ELF-1 (cell line): ENCODE measurements around the gene OTOP3.

Experiments
- DNase-seq: peaks from one replicate; pipeline ENCODE4 v3.0.0-alpha.2; 2016; ENCODE audit warnings: low read depth, low spot score

The OTOP3 gene

GRCh38 chr17:74916851-74917199, 18.9 kb upstream of the OTOP3 start:
- no peak for DNase-seq

- no peak for DNase-seq
These were observed 18.3 kb upstream of the OTOP3 start for GRCh38 chr17:74917430-74917829.

GRCh38 chr17:74918906-74919305, 16.8 kb upstream of the OTOP3 start:
- DNase-seq, result no peak

- peak; percentile 71 for DNase-seq
These were observed 16.0 kb upstream of the OTOP3 start for GRCh38 chr17:74919440-74920305.

- no peak for DNase-seq
These were observed 15.4 kb upstream of the OTOP3 start for GRCh38 chr17:74920306-74920620.

- no peak for DNase-seq
These were observed 15.1 kb upstream of the OTOP3 start for GRCh38 chr17:74920642-74921025.

GRCh38 chr17:74921026-74921681, 14.5 kb upstream of the OTOP3 start:
- no peak for DNase-seq

GRCh38 chr17:74921769-74922168, 13.9 kb upstream of the OTOP3 start:
- DNase-seq, result no peak

GRCh38 chr17:74922172-74922571, 13.5 kb upstream of the OTOP3 start:
- DNase-seq, result no peak

GRCh38 chr17:74922694-74923537, 12.8 kb upstream of the OTOP3 start, which contains the start of gene USH1G:
Gene USH1G (minus strand): TSS chr17:74923255. CDS start chr17:74923073, 182 bp downstream.
- DNase-seq, result no peak

GRCh38 chr17:74923538-74924249, 12.0 kb upstream of the OTOP3 start:
- DNase-seq, result peak; percentile 34

GRCh38 chr17:74924250-74924948, 11.3 kb upstream of the OTOP3 start, which contains the start of gene OTOP2:
Gene OTOP2 (plus strand): TSS chr17:74924273. CDS start chr17:74924633, 360 bp downstream.
- DNase-seq, result no peak

GRCh38 chr17:74925242-74925641, 10.5 kb upstream of the OTOP3 start:
- no peak for DNase-seq

GRCh38 chr17:74928786-74929185, 6.9 kb upstream of the OTOP3 start:
- no peak for DNase-seq

GRCh38 chr17:74930535-74931036, 5.1 kb upstream of the OTOP3 start:
- DNase-seq, result no peak

GRCh38 chr17:74935048-74935447, 650 bp upstream of the OTOP3 start:
- DNase-seq, result no peak

- no peak for DNase-seq
These were observed 737 bp downstream of the OTOP3 start for GRCh38 chr17:74936470-74936799.

GRCh38 chr17:74937064-74938051, 1.7 kb downstream of the OTOP3 start:
- DNase-seq, result no peak

GRCh38 chr17:74938194-74938950, 2.7 kb downstream of the OTOP3 start:
- DNase-seq, result no peak
